ENCODE measurements around the gene DYSF. TPM values are rescaled to one million over a fixed set of nuclear protein-coding genes. Genes with fewer than 3 reads are reported as not detected.

DYSF gene
- polyA plus RNA-seq, 1 donor: 146 TPM

GRCh38 chr2:71502941-71503738 is 49.8 kb downstream of the DYSF start:
- DNase-seq (ENCODE audit: low read depth): no peak

GRCh38 chr2:71503837-71504236 is 50.5 kb downstream of the DYSF start:
- DNase-seq (ENCODE audit: low read depth): no peak

GRCh38 chr2:71504611-71505010 is 51.2 kb downstream of the DYSF start:
- DNase-seq (ENCODE audit: low read depth): no peak

- DNase-seq (ENCODE audit: low read depth): no peak
Measured at GRCh38 chr2:71505086-71505769, 51.9 kb downstream of the DYSF start.

GRCh38 chr2:71505770-71506140 is 52.4 kb downstream of the DYSF start:
- DNase-seq (ENCODE audit: low read depth): no peak

- DNase-seq (ENCODE audit: low read depth): no peak
Measured at GRCh38 chr2:71506222-71507153, 53.1 kb downstream of the DYSF start.

GRCh38 chr2:71507476-71507875 is 54.1 kb downstream of the DYSF start:
- DNase-seq (ENCODE audit: low read depth): no peak

- no peak for DNase-seq (ENCODE audit: low read depth)
Measured at GRCh38 chr2:71510196-71510807, 56.9 kb downstream of the DYSF start.

- no peak for DNase-seq (ENCODE audit: low read depth)
Measured at GRCh38 chr2:71510938-71511337, 57.6 kb downstream of the DYSF start.

- no peak for DNase-seq (ENCODE audit: low read depth)
Measured at GRCh38 chr2:71511776-71512175, 58.4 kb downstream of the DYSF start.

- DNase-seq (ENCODE audit: low read depth): no peak
Measured at GRCh38 chr2:71512386-71512785, 59.0 kb downstream of the DYSF start.

GRCh38 chr2:71513096-71513495 is 59.7 kb downstream of the DYSF start:
- no peak for DNase-seq (ENCODE audit: low read depth)

- DNase-seq (ENCODE audit: low read depth): no peak
Measured at GRCh38 chr2:71513721-71514120, 60.4 kb downstream of the DYSF start.

- DNase-seq (ENCODE audit: low read depth): no peak
Measured at GRCh38 chr2:71516253-71516888, 63.0 kb downstream of the DYSF start.

GRCh38 chr2:71517851-71518250 is 64.5 kb downstream of the DYSF start:
- no peak for DNase-seq (ENCODE audit: low read depth)

- no peak for DNase-seq (ENCODE audit: low read depth)
Measured at GRCh38 chr2:71521436-71521950, 68.1 kb downstream of the DYSF start.

- no peak for DNase-seq (ENCODE audit: low read depth)
Measured at GRCh38 chr2:71524476-71524875, 71.1 kb downstream of the DYSF start.

GRCh38 chr2:71526141-71526540 is 72.8 kb downstream of the DYSF start:
- DNase-seq (ENCODE audit: low read depth): no peak

GRCh38 chr2:71526975-71527374 is 73.6 kb downstream of the DYSF start:
- no peak for DNase-seq (ENCODE audit: low read depth)

GRCh38 chr2:71528131-71528591 is 74.8 kb downstream of the DYSF start:
- DNase-seq (ENCODE audit: low read depth): no peak

- no peak for DNase-seq (ENCODE audit: low read depth)
Measured at GRCh38 chr2:71528749-71529148, 75.4 kb downstream of the DYSF start.

Measured in forelimb muscle (tissue), 1 donor.